ENCODE results near the gene NEIL3.

DNA sequence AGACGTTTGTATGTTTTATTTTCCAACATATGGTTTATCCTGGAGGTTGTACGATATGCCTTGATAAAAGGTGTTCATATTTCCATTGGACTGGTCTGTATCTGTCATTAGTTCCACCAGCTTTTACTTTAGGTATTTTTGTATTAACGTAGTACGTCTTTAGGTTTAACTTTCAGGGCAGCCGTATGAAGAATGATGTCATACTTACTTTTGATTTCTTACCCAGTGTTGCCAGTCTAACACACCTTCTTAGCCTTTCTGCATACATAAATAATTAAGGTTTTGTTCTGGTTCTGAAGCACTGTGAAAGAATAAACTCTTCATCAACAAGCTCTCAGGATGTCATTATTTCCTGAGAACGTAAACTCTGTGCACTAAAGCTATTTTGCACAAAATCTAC is 18.9 kb upstream of the NEIL3 start:
- TF ChIP-seq EZH2 (IDR thresholded peaks at IDR 0.05): no peak
- no peak for TF ChIP-seq POLR2AphosphoS5 (IDR thresholded peaks at IDR 0.05; ENCODE audit: borderline replicate concordance, low read depth, low read length)

Measured in SK-N-MC (cell line).